Measurements from ENCODE around the gene XRRA1. TPM values are rescaled to one million over a fixed set of nuclear protein-coding genes. Genes with fewer than 3 reads are reported as not detected.

XRRA1 gene
- total and polyA plus RNA-seq, 2 of the 4 experiments (the other 2 are of a cell fraction), result 5.4 to 6.3 TPM

DNA sequence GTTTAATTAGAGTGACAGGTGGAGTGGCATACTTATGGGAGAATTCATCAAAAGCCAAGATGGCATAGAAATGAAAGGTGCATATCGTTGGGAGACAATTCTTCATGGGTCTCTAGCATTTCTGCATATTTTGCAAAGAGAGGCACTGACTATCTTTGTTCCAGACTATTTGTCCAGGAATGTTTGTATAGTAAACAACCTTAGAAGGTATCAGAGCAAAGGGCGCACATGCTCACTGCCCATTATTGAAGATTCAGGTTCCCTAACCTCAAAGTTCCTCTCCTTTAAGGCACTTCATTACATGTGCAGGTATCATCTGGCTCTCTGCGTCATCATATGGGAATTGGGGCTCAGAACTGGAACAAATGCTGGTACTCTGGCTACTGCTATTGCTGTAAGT lies 35.2 kb upstream of the XRRA1 start:
- WGBS, 2 experiments (ENCODE audit: extremely low coverage in 2 of 2, insufficient read length in 1 of 2), result no CpG with 5 or more reads among the region's 3 CpGs
- ATAC-seq (ENCODE audit: low read depth), result no peak
- dilution Hi-C loops (cut with HindIII; ENCODE audit: low sequenced_read_pairs, unreplicated experiment), result no loop called here

More for the DNA sequence above, 35.2 kb upstream of the XRRA1 start:
- Histone ChIP-seq H3K4me1 (ENCODE audit: control insufficient read depth, insufficient read depth, low read length) (no peaks in the 10 kb centered on the region), H3K27me3 (ENCODE audit: control insufficient read depth, insufficient read depth, low read length) (no peaks in the 10 kb centered on the region), H3K23ac (ENCODE audit: low read depth, low read length) (no peak overlapping the region), H3K79me1 (ENCODE audit: low read depth in 1 of 2, low read length in 2 of 2) (peaks cover 0 to 3% of the 10 kb centered on the region in 2 experiments; a peak in 1 of 4 replicates), H3K36me3 (ENCODE audit: control insufficient read depth, insufficient read depth, low read length) (no peaks in the 10 kb centered on the region), H3K4me2 (ENCODE audit: low read depth, low read length) (no peak overlapping the region), H3K9me1 (ENCODE audit: insufficient read depth, low read length) (peaks cover 5% of the 10 kb centered on the region; the same call in 1 of the 2 replicates), H2BK120ac (ENCODE audit: low read depth, low read length) (no peak overlapping the region), H3K18ac (ENCODE audit: low read depth, low read length) (no peak overlapping the region), H3K4ac (ENCODE audit: low read depth, low read length) (no peak overlapping the region), H3K9me3 (ENCODE audit: control insufficient read depth, insufficient read depth, low read length) (no peaks in the 10 kb centered on the region), H3K4me3 (ENCODE audit: insufficient read depth, low read depth, low read length) (no peak overlapping the region), H2AK9ac (replicated peaks; ENCODE audit: low read depth, low read length, poor library complexity) (no peak overlapping the region), H4K91ac (ENCODE audit: insufficient read depth, low read depth, low read length) (no peak overlapping the region), H4K8ac (ENCODE audit: low read depth in 2 of 2, low read length in 2 of 2) (no peak overlapping the region), H3K9ac (ENCODE audit: low read depth, low read length) (no peak overlapping the region), H4K20me1 (ENCODE audit: insufficient read depth, low read length) (no peaks in the 10 kb centered on the region), H2BK15ac (ENCODE audit: low read depth, low read length) (no peak overlapping the region), H3K56ac (ENCODE audit: extremely low read depth, insufficient read depth, low read length) (no peak overlapping the region), H2AFZ (replicated peaks; ENCODE audit: low read length, poor library complexity) (no peak overlapping the region), H2BK5ac (ENCODE audit: low read depth, low read length, poor library complexity, severe bottlenecking) (no peak overlapping the region), H2BK20ac (ENCODE audit: low read depth, low read length) (no peak overlapping the region), H3K27ac (ENCODE audit: insufficient read depth, low read length) (no peak overlapping the region), H3K14ac (replicated peaks; ENCODE audit: low read depth, low read length) (no peak overlapping the region), H4K5ac (ENCODE audit: low read depth, low read length) (no peak overlapping the region), H2AK5ac (ENCODE audit: low read depth, low read length) (no peak overlapping the region)
- no peak for DNase-seq
- POLR2A ChIA-PET (ENCODE audit: unreplicated experiment), result no interaction called here
- intact Hi-C loops (cut with micrococcal nuclease) (no loop called here), in situ Hi-C loops (cut with MboI; ENCODE audit: low sequenced_read_pairs) (no loop called here)
- TF ChIP-seq MAFK (IDR thresholded peaks at IDR 0.05; ENCODE audit: low read depth, low read length) (no peak), POLR2A (IDR thresholded peaks at IDR 0.05; ENCODE audit: low read depth, low read length) (no peak), USF2 (IDR thresholded peaks at IDR 0.05; ENCODE audit: low read depth, low read length) (no peak), NFE2L2 (IDR thresholded peaks at IDR 0.05; ENCODE audit: low read depth, low read length) (no peak), CTCF (conservative IDR thresholded peaks at IDR 0.05; ENCODE audit: low read depth, low read length) (no peak), MAZ (IDR thresholded peaks at IDR 0.05; ENCODE audit: borderline replicate concordance, low read depth, low read length) (no peak), SMC3 (IDR thresholded peaks at IDR 0.05; ENCODE audit: low read depth, low read length) (no peak), RAD21 (IDR thresholded peaks at IDR 0.05; ENCODE audit: low read length) (no peak), MXI1 (IDR thresholded peaks at IDR 0.05; ENCODE audit: borderline replicate concordance, low read depth, low read length) (no peak), FOS (IDR thresholded peaks at IDR 0.05; ENCODE audit: low read depth, low read length) (no peak), CEBPB (IDR thresholded peaks at IDR 0.05; ENCODE audit: low read depth, low read length) (no peak), RFX5 (IDR thresholded peaks at IDR 0.05; ENCODE audit: low read depth, low read length) (no peak), CHD1 (IDR thresholded peaks at IDR 0.05; ENCODE audit: low read depth, low read length) (no peak), BHLHE40 (IDR thresholded peaks at IDR 0.05; ENCODE audit: low read depth, low read length) (no peak), RCOR1 (IDR thresholded peaks at IDR 0.05; ENCODE audit: insufficient replicate concordance, low read length) (no peak)
- TF ChIP-seq, protein P1, sequence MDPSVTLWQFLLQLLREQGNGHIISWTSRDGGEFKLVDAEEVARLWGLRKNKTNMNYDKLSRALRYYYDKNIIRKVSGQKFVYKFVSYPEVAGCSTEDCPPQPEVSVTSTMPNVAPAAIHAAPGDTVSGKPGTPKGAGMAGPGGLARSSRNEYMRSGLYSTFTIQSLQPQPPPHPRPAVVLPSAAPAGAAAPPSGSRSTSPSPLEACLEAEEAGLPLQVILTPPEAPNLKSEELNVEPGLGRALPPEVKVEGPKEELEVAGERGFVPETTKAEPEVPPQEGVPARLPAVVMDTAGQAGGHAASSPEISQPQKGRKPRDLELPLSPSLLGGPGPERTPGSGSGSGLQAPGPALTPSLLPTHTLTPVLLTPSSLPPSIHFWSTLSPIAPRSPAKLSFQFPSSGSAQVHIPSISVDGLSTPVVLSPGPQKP (IDR thresholded peaks at IDR 0.05; ENCODE audit: borderline replicate concordance, low read depth, low read length), result no peak
- BruUV-seq (replicated peaks), result no TSS peak
- CTCF ChIA-PET, result no interaction called here
